ENCODE data around the gene ADISSP. TPM values are rescaled to one million over a fixed set of nuclear protein-coding genes. Genes with fewer than 3 reads are reported as not detected.

ADISSP gene
- total and polyA plus RNA-seq, 4 donors, result 8.6 to 53.7 (median 35.1) TPM

DNA sequence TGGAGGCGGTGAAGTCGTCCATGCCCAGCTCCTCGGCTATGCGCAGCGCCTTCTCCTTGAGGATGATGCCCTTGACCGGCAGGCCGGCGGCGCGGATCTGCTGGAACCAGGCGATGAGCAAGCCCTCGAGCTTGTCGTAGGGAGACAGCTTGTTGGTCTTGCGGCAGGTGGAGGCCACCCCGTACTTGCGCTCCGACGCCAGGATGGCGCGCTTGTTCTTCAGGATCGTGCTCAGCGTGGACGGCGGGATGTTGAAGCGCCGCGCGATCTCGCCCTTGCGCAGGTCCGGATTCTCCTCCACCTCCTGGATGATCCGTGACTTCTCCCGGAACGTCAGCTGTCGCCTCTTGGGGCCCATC, 18.6 kb upstream of the ADISSP start:
- DNase-seq (peak; percentile 55 to 61 (median 61)), ATAC-seq (ENCODE audit: insufficient read depth, low FRiP score) (peak; percentile 0)
- peak overlapping the region; percentile 68 for H3K4me3 ChIP-seq
- H3K4me1 ChIP-seq (ENCODE audit: control insufficient read depth in 5 of 5, insufficient read depth in 5 of 5, low read length in 5 of 5), result peaks cover 14 to 38% (median 24%) of the 10 kb centered on the region in 5 donors
- 1 to 2% methylated on average over 22 to 35 of the region's 35 CpGs for WGBS, 2 donors
- H3K27ac ChIP-seq (ENCODE audit: low read depth in 1 of 2, low read length in 1 of 2), result peak overlapping the region; percentile 84 to 91
- peaks cover 0 to 12% (median 8%) of the 10 kb centered on the region in 4 donors for H3K36me3 ChIP-seq (ENCODE audit: control insufficient read depth in 4 of 4, insufficient read depth in 4 of 4, low read length in 4 of 4)
- TF ChIP-seq, protein P1, sequence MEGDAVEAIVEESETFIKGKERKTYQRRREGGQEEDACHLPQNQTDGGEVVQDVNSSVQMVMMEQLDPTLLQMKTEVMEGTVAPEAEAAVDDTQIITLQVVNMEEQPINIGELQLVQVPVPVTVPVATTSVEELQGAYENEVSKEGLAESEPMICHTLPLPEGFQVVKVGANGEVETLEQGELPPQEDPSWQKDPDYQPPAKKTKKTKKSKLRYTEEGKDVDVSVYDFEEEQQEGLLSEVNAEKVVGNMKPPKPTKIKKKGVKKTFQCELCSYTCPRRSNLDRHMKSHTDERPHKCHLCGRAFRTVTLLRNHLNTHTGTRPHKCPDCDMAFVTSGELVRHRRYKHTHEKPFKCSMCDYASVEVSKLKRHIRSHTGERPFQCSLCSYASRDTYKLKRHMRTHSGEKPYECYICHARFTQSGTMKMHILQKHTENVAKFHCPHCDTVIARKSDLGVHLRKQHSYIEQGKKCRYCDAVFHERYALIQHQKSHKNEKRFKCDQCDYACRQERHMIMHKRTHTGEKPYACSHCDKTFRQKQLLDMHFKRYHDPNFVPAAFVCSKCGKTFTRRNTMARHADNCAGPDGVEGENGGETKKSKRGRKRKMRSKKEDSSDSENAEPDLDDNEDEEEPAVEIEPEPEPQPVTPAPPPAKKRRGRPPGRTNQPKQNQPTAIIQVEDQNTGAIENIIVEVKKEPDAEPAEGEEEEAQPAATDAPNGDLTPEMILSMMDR (IDR thresholded peaks at IDR 0.05; ENCODE audit: control extremely low read depth, extremely low read depth), result no peak
- no peaks in the 10 kb centered on the region for H3K27me3 ChIP-seq (ENCODE audit: control insufficient read depth in 3 of 3, insufficient read depth in 3 of 3, low read length in 2 of 3)
- H3K9ac ChIP-seq (ENCODE audit: insufficient read depth in 1 of 2, low read length in 2 of 2), result no peak overlapping the region
- no peaks in the 10 kb centered on the region for H3K9me3 ChIP-seq (ENCODE audit: control insufficient read depth in 4 of 4, insufficient read depth in 3 of 4, low read length in 3 of 4)

DNA sequence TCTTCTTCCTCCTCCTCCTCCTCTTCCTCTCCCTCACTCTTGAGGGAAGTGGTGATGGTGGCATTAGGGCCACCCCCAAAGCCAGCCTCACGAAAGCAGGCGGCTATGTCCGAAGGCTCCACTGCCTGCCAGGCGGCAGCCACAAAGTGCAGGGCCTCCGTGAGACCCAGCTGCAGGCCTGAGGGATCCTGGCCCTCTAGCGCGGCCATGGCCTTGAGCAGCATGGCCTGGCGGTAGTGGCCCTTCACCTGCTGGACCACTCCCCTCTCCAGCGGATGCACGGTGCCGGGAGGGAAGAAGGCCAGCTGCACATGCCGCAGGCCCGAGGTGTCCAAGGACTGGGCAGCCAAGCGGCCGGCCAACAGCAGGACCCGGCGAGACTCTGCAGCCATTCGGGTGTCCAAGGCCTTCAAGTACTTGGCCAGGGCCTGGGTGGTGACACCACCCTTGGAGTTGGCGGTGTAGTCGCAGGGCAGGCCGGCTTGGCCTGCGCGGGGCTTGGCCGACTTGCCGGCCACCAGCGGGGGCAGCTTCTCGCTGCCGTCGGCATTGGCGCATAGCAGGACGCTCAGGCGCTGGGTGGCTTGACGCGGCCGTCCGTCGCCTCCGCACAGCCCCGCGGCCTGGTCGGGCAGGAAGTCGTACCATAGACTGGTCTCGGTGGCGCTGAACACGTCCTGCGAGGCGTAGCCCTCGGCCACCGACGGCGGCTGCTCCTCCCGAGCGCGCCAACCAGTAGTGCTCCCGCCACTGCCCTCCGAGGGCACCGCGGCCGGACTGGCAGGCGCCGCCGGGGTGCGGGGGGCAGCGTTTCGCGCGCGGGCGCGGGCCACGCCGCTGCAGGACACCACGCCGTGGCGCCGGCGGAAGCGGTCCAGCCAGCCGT, 17.9 kb upstream of the ADISSP start:
- WGBS, 2 donors, result 26 to 41% methylated on average over 75 to 79 of the region's 79 CpGs
- TF ChIP-seq, protein P1 (IDR thresholded peaks at IDR 0.05; ENCODE audit: control extremely low read depth, extremely low read depth), result no peak
- H3K4me3 ChIP-seq, result peak overlapping the region; percentile 68
- H3K27ac ChIP-seq (ENCODE audit: low read depth in 1 of 2, low read length in 1 of 2), result peak overlapping the region; percentile 84 to 91
- H3K9me3 ChIP-seq (ENCODE audit: control insufficient read depth in 4 of 4, insufficient read depth in 3 of 4, low read length in 3 of 4), result no peaks in the 10 kb centered on the region
- H3K9ac ChIP-seq (ENCODE audit: insufficient read depth in 1 of 2, low read length in 2 of 2), result no peak overlapping the region
- peak; percentile 14 for ATAC-seq (ENCODE audit: insufficient read depth, low FRiP score)
- peaks cover 14 to 44% (median 26%) of the 10 kb centered on the region in 5 donors for H3K4me1 ChIP-seq (ENCODE audit: control insufficient read depth in 5 of 5, insufficient read depth in 5 of 5, low read length in 5 of 5)
- peak in 1 of 3 donors; percentile 40 for DNase-seq
- no peaks in the 10 kb centered on the region for H3K27me3 ChIP-seq (ENCODE audit: control insufficient read depth in 3 of 3, insufficient read depth in 3 of 3, low read length in 2 of 3)
- H3K36me3 ChIP-seq (ENCODE audit: control insufficient read depth in 4 of 4, insufficient read depth in 4 of 4, low read length in 4 of 4), result peaks cover 0 to 12% (median 8%) of the 10 kb centered on the region in 4 donors

DNA sequence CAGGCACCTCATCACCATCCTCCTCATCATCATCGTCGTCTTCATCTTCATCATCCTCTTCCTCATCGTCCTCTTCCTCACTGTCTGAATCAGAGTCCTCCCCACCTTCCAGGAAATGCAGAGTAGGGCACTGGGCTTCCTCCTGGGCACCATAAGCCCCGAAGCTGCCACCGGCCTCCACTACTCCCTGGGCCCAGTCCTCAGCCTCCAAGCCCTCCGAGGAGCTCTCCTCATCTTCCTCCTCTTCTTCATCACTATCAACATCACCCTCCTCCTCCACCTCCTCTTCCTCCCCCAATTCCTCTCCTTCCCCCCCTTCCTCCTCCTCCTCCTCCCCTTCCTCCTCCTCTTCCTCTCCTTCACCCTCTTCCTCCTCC, 17.3 kb upstream of the ADISSP start:
- H3K9me3 ChIP-seq (ENCODE audit: control insufficient read depth in 4 of 4, insufficient read depth in 3 of 4, low read length in 3 of 4), result no peaks in the 10 kb centered on the region
- DNase-seq (no peak), ATAC-seq (ENCODE audit: insufficient read depth, low FRiP score) (no peak)
- TF ChIP-seq, protein P1 (IDR thresholded peaks at IDR 0.05; ENCODE audit: control extremely low read depth, extremely low read depth), result no peak
- H3K4me1 ChIP-seq (ENCODE audit: control insufficient read depth in 5 of 5, insufficient read depth in 5 of 5, low read length in 5 of 5), result peaks cover 14 to 44% (median 26%) of the 10 kb centered on the region in 5 donors
- peak overlapping the region; percentile 68 for H3K4me3 ChIP-seq
- H3K9ac ChIP-seq (ENCODE audit: insufficient read depth in 1 of 2, low read length in 2 of 2), result no peak overlapping the region
- no peak overlapping the region for H3K27ac ChIP-seq (ENCODE audit: low read depth in 1 of 2, low read length in 1 of 2)
- H3K36me3 ChIP-seq (ENCODE audit: control insufficient read depth in 4 of 4, insufficient read depth in 4 of 4, low read length in 4 of 4), result peaks cover 0 to 12% (median 8%) of the 10 kb centered on the region in 4 donors
- H3K27me3 ChIP-seq (ENCODE audit: control insufficient read depth in 3 of 3, insufficient read depth in 3 of 3, low read length in 2 of 3), result peaks cover 0 to under 1% (median 0%) of the 10 kb centered on the region in 3 donors
- 66 to 77% methylated on average over 6 of the region's 6 CpGs for WGBS, 2 donors
